Activated CD4-positive, alpha-beta T cell treated with anti-CD3 and anti-CD28 coated beads, Interleukin-2, amount 10 ng/mL, durations not matched to agents 7 days and 5 days (primary cell): ENCODE data around the gene ZMIZ1. TPM values are rescaled to one million over a fixed set of nuclear protein-coding genes. Genes with fewer than 3 reads are reported as not detected.

ENCODE experiments used
- CTCF ChIA-PET: fragments of 350-600 bp; sonication (Branson Sonifier 250); formaldehyde crosslinking; loops from one replicate; lab custom pipeline; 2021; ENCODE audit warnings: antibody characterized with exemption; lab: Charles Lee
- POLR2A ChIA-PET: fragments of 350-600 bp; sonication (Branson Sonifier 250); formaldehyde crosslinking; loops from one replicate; lab custom pipeline; 2021; ENCODE audit warnings: antibody characterized with exemption; lab: Charles Lee
- DNase-seq: peaks from one replicate; pipeline ENCODE4 v3.0.0-alpha.2; 2020
- H3K27ac Mint-ChIP-seq: one replicate; pipeline ENCODE4 v1.8.0; 2021; ENCODE audit warnings: mild to moderate bottlenecking, moderate library complexity, mixed read lengths
- H3K27me3 Mint-ChIP-seq: one replicate; pipeline ENCODE4 v1.8.0; 2021; ENCODE audit warnings: mixed read lengths
- H3K36me3 Mint-ChIP-seq: one replicate; pipeline ENCODE4 v1.8.0; 2021; ENCODE audit warnings: low read depth, mixed read lengths
- H3K4me1 Mint-ChIP-seq: one replicate; pipeline ENCODE4 v1.8.0; 2021; ENCODE audit warnings: mixed read lengths
- H3K4me3 Mint-ChIP-seq: one replicate; pipeline ENCODE4 v1.8.0; 2021; ENCODE audit warnings: mild to moderate bottlenecking, moderate library complexity, mixed read lengths
- H3K9me3 Mint-ChIP-seq: one replicate; pipeline ENCODE4 v1.8.0; 2021; ENCODE audit warnings: mixed read lengths
- total RNA-seq, 2 experiments: library from RNA; stranded (reverse); gene quantifications; one replicate each; pipeline ENCODE4 v1.2.3, GENCODE V29; 2021

Gene ZMIZ1
- total RNA-seq, 2 experiments from 2014 or later: 27.8 to 31.5 TPM

DNA sequence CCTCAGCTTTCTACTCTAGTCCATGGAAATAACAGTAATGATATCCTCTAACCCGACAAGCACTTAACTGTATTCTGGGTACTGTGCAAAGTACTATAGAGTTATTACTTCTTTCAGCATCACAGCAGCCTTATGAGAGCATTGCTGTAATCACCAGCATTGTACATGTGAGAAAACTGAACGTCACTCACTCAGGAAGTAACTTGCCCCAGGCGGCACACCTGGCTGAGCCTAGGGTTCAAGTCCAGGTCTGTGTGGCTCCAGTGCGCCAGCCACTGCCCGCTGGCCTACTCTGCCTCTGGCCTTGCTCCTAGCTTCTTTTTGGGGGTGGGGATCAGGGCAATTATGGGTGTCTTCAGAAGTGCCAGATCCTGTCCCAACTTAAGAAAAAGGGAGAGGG lies 50.5 kb downstream of the ZMIZ1 start:
- Mint-ChIP-seq H3K4me1 (peaks cover 25% of the 10 kb centered on the region), H3K36me3 (peaks cover under 1% of the 10 kb centered on the region), H3K27ac (no peak overlapping the region), H3K27me3 (no peaks in the 10 kb centered on the region), H3K9me3 (no peaks in the 10 kb centered on the region), H3K4me3 (no peak overlapping the region)
- no peak for DNase-seq
- ChIA-PET POLR2A (no interaction called here), CTCF (interaction anchor here (1.3 kb wide), 1 partner anchor 13 kb away, joined by 4 read pairs; no protein-coding TSS in a partner anchor)

DNA sequence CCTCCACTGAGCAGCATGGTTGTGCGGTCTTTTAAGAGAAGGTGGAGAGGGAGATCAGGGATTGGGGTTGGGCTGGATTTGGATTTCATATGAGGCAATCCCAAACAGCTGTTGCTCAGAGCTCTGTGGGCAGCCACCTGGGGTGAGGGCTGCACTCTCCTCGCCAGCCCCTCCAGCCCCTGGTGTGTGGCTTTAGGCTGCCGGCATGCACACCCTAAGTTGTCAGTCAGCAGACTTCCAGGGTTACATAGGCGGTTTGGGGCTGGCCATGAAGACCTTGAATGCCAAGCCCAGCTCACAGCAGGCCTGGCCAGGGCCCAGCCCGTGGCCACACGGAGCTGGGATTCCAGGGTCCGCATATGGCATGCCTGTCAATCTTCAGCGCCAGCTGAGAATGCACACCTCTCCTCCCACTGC lies 54.8 kb downstream of the ZMIZ1 start:
- Mint-ChIP-seq H3K36me3 (peaks cover 2% of the 10 kb centered on the region), H3K4me3 (no peak overlapping the region), H3K4me1 (no peaks in the 10 kb centered on the region), H3K27me3 (no peaks in the 10 kb centered on the region), H3K27ac (no peak overlapping the region), H3K9me3 (no peaks in the 10 kb centered on the region)
- POLR2A ChIA-PET: no interaction called here
- CTCF ChIA-PET: interaction anchor here (1.0 to 2.9 kb wide), 3 partner anchors 9 to 178 kb away, joined by 3 to 15 read pairs (median 4); no protein-coding TSS in a partner anchor
- DNase-seq: no peak

DNA sequence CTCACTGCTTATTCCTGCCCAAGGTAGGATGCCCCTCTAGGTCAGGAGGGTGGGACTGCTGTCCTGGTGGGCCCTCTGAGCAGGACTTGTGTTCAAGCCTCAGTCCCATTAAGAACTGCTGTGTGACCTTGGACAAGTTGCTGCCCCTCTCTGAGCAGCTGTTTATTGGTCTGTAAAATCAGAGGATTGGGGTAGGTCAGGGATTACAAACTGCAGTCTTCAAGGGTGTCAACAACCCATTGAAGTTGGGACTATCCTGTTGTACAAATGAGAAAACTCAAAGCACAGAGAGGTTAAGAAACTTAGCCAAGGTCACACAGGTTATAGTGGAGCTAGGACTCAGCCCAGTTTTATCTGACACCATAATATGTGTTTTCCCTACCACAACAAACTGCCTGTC lies 55.3 kb downstream of the ZMIZ1 start:
- H3K4me3 Mint-ChIP-seq: no peak overlapping the region
- H3K27ac Mint-ChIP-seq: peak overlapping the region; percentile 20
- H3K36me3 Mint-ChIP-seq: peaks cover 2% of the 10 kb centered on the region
- H3K4me1 Mint-ChIP-seq: no peaks in the 10 kb centered on the region
- ChIA-PET POLR2A (no interaction called here), CTCF (interaction anchor here (1.0 to 2.9 kb wide), 3 partner anchors 9 to 177 kb away, joined by 3 to 15 read pairs (median 4); no protein-coding TSS in a partner anchor)
- H3K9me3 Mint-ChIP-seq: no peaks in the 10 kb centered on the region
- H3K27me3 Mint-ChIP-seq: no peaks in the 10 kb centered on the region
- DNase-seq: no peak

DNA sequence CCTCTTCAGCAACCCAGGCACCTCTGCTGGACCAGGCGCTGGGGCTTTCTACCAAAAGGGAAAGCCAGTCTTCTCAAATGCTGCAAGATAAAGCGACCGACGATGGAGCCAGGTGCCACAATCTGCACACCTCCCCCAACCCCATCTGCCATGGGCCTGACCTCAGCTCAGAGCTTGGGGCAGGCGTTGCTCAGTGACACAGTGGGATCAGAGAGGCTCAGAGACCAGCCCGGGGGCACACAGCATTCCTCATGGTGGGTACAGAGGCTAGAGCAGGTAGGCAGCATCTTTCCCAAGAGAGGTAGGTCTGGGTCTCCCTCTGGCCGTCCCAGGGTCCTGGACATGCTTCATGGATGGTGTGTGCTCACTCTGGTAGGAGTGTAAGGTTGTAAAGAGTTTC lies 56.3 kb downstream of the ZMIZ1 start:
- H3K27me3 Mint-ChIP-seq: no peaks in the 10 kb centered on the region

GRCh38 chr10:79126351-79127080 lies 57.8 kb downstream of the ZMIZ1 start:
- ChIA-PET POLR2A (no interaction called here), CTCF (interaction anchor here (1.0 to 1.7 kb wide), 2 partner anchors 61 to 125 kb away, joined by 3 read pairs; no protein-coding TSS in a partner anchor)
- Mint-ChIP-seq H3K27me3 (no peaks in the 10 kb centered on the region), H3K27ac (no peak overlapping the region), H3K9me3 (no peaks in the 10 kb centered on the region), H3K4me1 (peaks cover 2% of the 10 kb centered on the region), H3K4me3 (no peak overlapping the region), H3K36me3 (peaks cover 2% of the 10 kb centered on the region)
- no peak for DNase-seq

More for the DNA sequence above, 56.3 kb downstream of the ZMIZ1 start:
- Mint-ChIP-seq H3K27ac (no peak overlapping the region), H3K36me3 (peaks cover 2% of the 10 kb centered on the region), H3K4me3 (no peak overlapping the region), H3K4me1 (peaks cover 1% of the 10 kb centered on the region), H3K9me3 (no peaks in the 10 kb centered on the region)
- ChIA-PET POLR2A (no interaction called here), CTCF (interaction anchor here (1.8 to 2.9 kb wide), 2 partner anchors 8 to 12 kb away, joined by 4 to 15 read pairs; no protein-coding TSS in a partner anchor)
- DNase-seq: no peak

DNA sequence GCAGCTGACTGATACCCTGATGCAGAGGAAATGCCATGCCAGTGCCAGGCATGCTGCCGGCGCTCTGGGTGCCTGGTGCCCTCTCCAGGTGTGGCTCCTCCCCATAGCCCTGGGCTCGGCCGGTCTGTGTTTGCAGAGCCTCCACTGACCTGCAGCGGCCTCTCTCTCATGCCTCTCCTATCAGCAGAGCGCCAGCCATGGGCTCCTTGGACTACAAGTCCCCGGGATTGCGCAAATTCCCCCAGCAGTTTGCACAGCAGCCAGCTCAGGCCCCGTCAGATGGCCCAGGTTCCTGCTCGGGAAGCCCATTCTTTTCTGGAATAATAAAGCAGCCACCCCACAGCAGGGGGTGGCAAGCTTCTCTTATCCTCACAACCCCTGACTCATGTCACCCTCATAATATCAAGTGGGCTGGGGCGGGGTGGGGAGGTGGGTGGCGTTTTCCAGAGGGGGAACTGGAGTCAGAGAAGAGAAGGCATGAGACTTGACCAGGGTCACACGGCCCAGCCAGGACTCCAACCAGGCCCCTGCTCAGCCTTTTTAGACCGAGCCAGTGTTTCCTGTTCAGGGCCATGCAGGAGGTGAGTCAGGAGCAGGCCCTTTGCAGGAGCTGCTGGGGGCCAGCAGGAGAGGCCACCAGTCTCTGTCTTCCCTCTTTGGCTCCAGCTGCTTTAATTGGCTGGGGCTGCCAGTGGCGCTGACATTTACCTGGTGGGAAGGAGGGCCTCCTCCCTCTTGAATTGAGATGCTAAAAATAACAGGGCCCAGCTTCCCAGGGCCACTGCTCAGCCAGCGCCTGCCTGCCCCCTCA lies 58.6 kb downstream of the ZMIZ1 start:
- POLR2A ChIA-PET: no interaction called here
- no peak for DNase-seq

GRCh38 chr10:79128241-79128922 lies 59.6 kb downstream of the ZMIZ1 start:
- no peaks in the 10 kb centered on the region for H3K9me3 Mint-ChIP-seq
- no peak for DNase-seq
- peaks cover 2% of the 10 kb centered on the region for H3K36me3 Mint-ChIP-seq
- no peaks in the 10 kb centered on the region for H3K27me3 Mint-ChIP-seq
- no peak overlapping the region for H3K27ac Mint-ChIP-seq
- H3K4me1 Mint-ChIP-seq: peaks cover 2% of the 10 kb centered on the region
- no peak overlapping the region for H3K4me3 Mint-ChIP-seq
- CTCF ChIA-PET: interaction anchor here (0.8 to 1.7 kb wide), 3 partner anchors 10 to 59 kb away, joined by 3 to 5 read pairs (median 3); no protein-coding TSS in a partner anchor
- POLR2A ChIA-PET: no interaction called here

More for the DNA sequence above, 58.6 kb downstream of the ZMIZ1 start:
- no peak overlapping the region for H3K4me3 Mint-ChIP-seq
- H3K4me1 Mint-ChIP-seq: peaks cover 2% of the 10 kb centered on the region
- CTCF ChIA-PET: interaction anchor here (0.8 to 1.7 kb wide), 4 partner anchors 9 to 124 kb away, joined by 3 to 5 read pairs (median 3); no protein-coding TSS in a partner anchor
- no peak overlapping the region for H3K27ac Mint-ChIP-seq
- H3K27me3 Mint-ChIP-seq: no peaks in the 10 kb centered on the region
- H3K36me3 Mint-ChIP-seq: peaks cover 2% of the 10 kb centered on the region
- H3K9me3 Mint-ChIP-seq: no peaks in the 10 kb centered on the region

GRCh38 chr10:79128923-79129305 lies 60.1 kb downstream of the ZMIZ1 start:
- peaks cover 2% of the 10 kb centered on the region for H3K36me3 Mint-ChIP-seq
- H3K9me3 Mint-ChIP-seq: no peaks in the 10 kb centered on the region
- H3K27ac Mint-ChIP-seq: no peak overlapping the region
- H3K4me1 Mint-ChIP-seq: peaks cover 2% of the 10 kb centered on the region
- no peak for DNase-seq
- ChIA-PET POLR2A (no interaction called here), CTCF (no interaction called here)
- H3K27me3 Mint-ChIP-seq: no peaks in the 10 kb centered on the region
- H3K4me3 Mint-ChIP-seq: no peak overlapping the region

DNA sequence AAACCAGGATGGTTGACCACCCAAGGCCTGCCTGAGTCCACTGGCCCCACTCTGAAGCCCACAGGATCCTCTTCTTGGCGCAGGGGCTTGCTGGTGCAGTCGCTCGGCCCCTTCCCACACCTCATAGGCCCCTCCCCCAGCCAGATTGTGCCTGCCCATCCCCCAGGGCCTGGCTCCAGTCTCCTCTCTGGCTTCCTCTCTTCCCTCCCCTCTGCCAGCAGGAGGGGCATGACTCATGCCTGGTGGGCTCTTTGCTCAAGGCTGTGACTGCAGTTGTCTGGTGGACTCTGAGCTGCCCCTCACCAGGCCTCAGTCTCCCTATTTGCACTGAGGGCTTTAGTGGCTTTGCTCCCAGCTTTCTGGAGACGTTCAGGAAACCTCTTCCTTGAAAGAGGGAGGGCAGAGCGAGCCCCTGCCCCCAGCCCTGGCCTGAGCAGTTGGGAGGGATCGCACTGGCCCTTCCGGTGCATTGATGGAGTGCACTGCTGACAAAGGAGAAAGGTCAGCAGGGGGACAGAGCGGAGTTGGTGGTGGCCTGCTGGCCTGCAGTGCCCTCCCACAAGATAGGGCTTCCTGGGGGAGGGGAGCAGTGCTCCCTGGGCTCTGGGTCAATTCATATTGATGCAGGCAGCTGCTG lies 60.7 kb downstream of the ZMIZ1 start:
- peaks cover under 1% of the 10 kb centered on the region for H3K36me3 Mint-ChIP-seq
- H3K4me1 Mint-ChIP-seq: peaks cover 2% of the 10 kb centered on the region
- no peak for DNase-seq
- POLR2A ChIA-PET: no interaction called here
- no peaks in the 10 kb centered on the region for H3K9me3 Mint-ChIP-seq
- no peaks in the 10 kb centered on the region for H3K27me3 Mint-ChIP-seq
- no peak overlapping the region for H3K27ac Mint-ChIP-seq
- CTCF ChIA-PET: no interaction called here
- no peak overlapping the region for H3K4me3 Mint-ChIP-seq

DNA sequence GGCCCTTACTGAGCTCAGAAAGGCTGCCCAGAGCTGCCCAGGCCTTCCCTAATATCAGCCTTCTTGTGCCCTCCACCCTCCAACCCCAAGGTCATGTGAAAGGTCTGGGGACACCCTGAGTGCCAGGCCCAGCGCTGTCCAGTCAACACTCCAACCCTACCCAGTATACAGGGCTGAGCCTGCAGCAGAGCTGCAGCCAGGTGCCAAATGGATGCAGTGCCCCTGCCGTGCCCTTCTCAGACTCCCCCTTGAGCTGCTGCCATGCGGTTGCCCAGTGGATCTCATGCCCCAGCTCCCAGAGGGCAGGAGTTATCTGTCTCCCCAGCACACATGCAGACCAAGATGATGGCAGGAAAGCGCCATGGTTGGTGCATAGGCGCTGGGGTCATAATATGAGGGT lies 61.5 kb downstream of the ZMIZ1 start:
- Mint-ChIP-seq H3K36me3 (no peaks in the 10 kb centered on the region), H3K27ac (no peak overlapping the region), H3K9me3 (no peaks in the 10 kb centered on the region), H3K4me3 (no peak overlapping the region), H3K27me3 (no peaks in the 10 kb centered on the region), H3K4me1 (peaks cover 4% of the 10 kb centered on the region)
- no peak for DNase-seq
- ChIA-PET POLR2A (interaction anchor here (0.7 kb wide), 1 partner anchor 22 kb away, joined by 4 read pairs; no protein-coding TSS in a partner anchor), CTCF (interaction anchor here (0.7 to 1.7 kb wide), 3 partner anchors 9 to 29 kb away, joined by 3 to 4 read pairs (median 3); no protein-coding TSS in a partner anchor)

DNA sequence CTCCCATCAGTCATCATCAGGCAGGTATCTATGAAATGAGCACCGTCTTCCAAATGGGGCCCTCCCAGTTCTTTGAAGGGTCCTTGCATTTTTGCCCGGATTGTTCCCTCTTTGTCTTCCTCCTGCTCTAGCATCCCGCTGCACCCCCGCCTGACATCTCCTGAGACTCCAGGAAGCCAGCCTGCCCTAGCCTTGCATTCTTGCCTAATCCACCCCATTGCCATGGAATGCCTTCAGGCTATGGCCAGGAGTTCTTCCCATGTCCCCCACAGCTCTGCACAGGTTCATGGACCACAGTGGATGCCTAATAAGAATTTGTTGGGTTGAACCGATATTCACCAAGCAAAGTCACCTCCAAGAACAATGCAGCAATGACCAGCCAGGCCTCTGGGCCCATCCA lies 62.1 kb downstream of the ZMIZ1 start:
- Mint-ChIP-seq H3K27me3 (no peaks in the 10 kb centered on the region), H3K4me3 (no peak overlapping the region), H3K9me3 (no peaks in the 10 kb centered on the region), H3K27ac (no peak overlapping the region), H3K36me3 (no peaks in the 10 kb centered on the region), H3K4me1 (peaks cover 7% of the 10 kb centered on the region)
- DNase-seq: no peak
- POLR2A ChIA-PET: no interaction called here
- CTCF ChIA-PET: interaction anchor here (0.8 to 1.9 kb wide), 5 partner anchors 12 to 282 kb away, joined by 3 to 4 read pairs (median 3); no protein-coding TSS in a partner anchor
